ENCODE data around the gene MYOM3. TPM values are rescaled to one million over a fixed set of nuclear protein-coding genes. Genes with fewer than 3 reads are reported as not detected.

Gene MYOM3
- total RNA-seq, 1 donor from 2014 or later = under 0.01 TPM

DNA sequence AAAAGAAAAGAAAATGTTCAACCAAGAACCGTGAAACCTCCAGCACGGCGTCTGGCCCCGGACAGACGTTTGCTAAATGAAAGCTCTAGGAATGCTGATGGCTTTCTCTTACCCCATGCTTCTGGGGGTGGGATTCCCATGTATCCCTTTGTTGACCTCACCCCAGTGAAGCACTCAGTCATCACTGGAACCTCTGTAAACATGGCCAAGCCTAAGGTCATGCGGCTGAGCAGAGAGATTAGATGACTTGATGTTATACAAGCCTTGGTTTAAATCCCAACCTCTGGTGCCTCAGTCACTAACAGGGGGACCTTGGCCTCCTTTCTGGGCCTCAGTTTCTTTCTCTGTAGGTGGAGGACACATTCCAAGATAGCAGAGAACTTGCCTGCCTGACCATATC, 2.8 kb upstream of the MYOM3 start:
- DNase-seq (ENCODE audit: low read depth in 2 of 2) = no peak

DNA sequence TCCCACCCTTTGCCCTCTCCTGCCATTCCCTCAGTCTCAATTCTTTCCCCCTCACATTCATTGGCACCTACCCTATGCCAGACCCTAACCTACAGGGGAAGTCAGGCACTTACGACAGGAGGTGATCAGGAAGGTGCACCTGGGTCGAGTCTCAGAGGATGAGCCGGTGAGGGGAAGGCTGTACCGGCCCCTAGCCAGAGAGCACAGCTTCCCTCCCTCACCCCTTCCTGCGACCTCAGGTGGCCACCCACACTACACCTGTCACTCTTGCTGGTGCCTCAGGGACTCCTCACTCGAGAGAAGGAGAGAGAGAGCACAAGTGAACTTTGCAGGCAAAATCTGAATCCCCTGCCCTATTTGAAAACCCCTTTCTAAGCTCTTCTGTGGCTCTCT, 1.7 kb upstream of the MYOM3 start:
- no peak for DNase-seq (ENCODE audit: low read depth in 2 of 2)

DNA sequence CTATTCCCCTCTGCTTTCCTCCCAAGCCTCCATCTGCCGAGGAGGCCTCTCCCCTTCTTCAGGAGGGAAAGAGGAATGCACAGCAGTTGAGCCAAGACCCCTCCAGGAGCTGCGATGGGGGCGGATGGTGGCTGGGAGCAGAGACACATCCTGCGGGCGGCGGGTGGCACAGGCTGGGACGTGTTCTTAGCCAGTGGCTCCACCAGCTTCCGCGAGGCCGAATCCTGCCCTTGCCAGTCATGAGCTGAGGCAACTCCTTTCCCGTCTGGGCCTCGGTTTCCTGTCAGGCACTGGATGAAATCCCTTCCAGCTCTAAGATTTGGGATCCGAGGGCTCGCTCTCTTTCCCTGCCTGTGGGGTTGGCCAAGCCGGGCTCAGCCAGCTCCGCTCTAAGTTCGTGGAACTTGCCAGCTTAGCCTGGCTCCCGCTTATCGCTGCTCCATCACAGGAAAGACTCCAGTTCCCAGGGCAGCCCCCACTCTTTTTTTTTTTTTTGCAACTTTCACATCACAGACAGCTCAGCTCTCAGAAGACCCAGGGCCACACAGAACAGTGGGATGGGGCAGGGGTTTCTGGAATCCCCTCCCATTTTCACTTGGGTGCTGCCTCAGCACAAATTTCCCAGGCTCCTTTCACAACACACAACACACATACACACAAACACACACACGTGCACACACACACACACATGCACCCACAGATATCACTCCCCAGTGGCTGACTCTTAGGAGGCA, 506 bp downstream of the MYOM3 start:
- DNase-seq (ENCODE audit: low read depth in 2 of 2) = peak in 1 of 2 donors; percentile 17

DNA sequence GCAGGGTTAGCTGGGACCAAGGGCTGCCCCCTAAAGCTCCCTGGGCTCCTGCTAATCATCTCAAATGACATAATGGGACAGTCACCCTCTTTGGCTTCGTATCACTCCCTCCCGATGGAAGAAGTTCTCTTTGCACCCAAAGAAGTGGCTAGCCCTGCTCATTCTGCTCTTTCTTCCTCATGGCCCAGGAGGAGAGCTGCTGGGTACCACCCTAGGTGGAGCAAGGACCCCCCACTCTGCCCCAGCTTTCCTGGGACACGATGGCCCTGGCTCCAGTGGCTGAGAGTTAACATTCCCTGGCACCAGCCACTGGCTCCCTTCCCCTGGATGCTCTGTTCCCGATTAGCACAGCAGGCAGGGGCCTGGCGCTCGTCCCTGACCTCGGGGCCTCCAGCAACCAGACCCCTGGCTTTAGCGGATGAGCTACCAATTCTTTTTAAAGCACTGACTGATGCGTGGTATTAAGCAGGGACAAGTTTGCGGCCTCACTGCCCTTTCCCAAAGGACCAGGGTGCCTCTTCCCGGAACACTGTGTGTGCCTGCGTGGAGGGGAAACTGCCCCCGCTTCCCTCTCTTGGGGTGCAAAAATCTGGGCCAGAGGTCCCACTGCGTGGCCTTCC, 1.2 kb downstream of the MYOM3 start:
- DNase-seq (ENCODE audit: low read depth in 2 of 2) = no peak

DNA sequence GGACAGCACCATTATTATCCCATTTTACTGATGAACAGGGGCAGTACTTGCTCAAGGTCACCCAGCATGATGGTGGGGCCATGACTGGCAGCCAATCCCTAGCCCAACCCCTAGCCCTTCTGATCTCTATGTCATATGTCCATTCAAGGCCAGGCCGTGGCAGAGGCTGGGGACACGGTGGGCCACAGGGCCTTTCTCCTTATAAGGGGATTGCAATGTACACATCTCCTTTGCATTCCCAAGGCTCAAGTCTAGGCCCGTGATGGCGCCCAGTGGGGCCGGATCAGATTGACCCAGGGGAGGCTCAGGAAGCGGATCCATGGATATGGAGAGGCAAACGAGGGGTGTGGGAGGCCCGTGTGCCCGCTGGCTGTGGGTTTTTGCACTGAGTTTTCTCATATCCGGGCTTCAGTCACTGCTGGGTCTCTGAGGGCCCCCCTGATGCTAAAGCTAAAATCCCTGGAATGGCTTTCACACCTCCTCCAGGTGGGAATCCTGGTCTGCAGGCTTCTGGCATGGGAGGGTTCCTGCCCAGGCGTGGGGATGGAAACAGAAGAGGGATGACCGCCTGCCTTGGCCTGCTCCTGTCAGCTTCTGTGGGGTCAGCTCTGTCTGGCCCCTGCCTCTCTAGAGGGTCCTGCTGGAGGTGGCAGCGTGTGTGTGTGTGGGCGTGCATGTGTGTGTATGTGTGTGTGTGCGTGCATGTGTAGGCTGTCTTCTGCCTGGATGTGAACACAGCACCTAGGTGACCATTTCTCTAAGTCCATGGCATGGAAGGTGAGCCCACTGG, 2.1 kb downstream of the MYOM3 start:
- no peak for DNase-seq (ENCODE audit: low read depth in 2 of 2)

DNA sequence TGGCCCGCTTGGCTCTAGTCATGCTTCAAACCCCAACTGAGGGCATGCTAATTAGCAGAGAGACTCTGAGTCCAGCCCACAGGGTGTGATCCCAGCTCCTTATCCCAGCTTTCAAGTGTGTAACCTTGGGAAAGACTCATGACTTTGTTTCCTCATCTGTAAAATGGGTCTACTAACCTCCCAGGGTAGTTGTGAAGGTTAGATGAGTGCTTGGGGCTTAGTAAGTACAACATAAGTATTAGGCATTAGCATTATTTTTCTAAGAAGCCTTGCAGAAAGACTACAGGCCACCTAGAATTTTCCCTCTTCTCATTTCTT, 2.8 kb downstream of the MYOM3 start:
- no peak for DNase-seq (ENCODE audit: low read depth in 2 of 2)

DNA sequence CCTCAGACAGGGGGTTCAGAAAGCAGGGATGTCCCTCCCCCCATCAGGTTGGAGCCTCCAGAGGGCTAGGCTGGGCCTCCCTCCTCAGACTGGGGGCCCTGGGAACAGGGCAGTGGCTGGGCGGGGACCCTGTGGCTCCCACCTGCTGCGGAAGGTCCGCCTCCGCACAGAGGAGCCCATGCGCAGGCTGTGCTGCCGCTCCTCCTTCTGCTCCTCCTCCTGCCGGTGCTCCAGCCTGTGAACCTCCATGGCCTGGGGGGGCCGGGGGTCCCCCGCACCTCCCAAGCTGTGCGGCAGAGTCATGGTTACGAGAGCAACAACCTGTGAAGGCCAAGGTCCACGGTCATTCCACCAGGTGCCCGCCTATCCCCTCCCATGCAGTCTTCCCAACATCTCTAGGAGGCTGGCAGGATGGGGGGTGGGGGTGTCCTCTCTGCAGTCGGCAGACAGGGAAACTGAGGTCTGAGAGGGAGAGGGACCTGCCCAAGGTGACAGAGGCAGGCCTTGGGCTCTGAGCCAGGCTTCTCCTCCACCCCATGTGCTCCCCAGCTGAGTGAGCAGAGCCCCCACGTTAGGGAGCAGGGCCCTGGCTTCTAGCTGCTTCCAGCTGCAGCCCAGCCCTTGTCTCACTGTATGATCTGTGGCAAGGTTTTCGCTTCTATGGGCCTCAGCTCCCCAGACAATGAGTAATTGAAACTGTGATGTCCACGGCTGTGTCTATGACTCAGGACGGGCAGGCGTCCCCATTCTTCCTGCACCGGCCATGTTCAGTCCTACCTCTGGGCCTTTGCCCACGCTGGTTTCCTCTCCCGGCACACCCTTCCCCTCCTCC, 3.4 kb downstream of the MYOM3 start:
- DNase-seq (ENCODE audit: low read depth in 2 of 2) = peak in 1 of 2 donors; percentile 77

DNA sequence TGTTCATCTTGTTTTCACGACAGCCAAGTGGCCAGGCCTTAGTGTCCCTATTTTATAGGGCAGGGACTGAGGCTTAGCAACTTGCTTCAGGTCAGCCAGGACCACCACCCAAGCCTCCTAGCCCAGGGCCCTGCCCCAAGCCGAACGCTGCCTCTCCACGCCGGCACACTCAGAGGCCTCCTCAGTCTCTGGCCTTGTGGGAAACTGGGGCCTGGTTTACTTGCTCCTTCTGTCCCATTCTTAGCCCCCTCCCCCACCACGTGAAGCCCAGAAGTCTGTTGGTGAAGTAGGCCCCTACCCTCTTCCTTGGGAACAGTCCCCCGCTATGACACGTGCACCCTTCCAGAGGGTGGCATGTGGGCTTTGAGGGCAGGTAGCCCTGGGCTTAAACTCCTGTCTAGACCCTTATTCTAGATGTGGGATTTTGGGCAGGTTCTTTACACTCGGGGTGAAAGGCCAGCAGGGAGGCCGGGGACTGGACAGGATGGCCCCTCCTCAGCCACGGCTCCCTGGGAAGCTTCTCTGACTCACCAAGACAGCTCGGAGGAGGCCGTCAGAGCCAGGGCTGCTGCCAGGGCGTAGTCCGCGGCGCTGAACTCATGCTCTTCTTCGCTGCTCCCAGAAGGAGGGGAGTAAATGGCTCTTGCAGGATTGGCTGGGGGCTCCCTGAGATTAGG, 4.3 kb downstream of the MYOM3 start:
- DNase-seq (ENCODE audit: low read depth in 2 of 2) = peak in 1 of 2 donors; percentile 34

DNA sequence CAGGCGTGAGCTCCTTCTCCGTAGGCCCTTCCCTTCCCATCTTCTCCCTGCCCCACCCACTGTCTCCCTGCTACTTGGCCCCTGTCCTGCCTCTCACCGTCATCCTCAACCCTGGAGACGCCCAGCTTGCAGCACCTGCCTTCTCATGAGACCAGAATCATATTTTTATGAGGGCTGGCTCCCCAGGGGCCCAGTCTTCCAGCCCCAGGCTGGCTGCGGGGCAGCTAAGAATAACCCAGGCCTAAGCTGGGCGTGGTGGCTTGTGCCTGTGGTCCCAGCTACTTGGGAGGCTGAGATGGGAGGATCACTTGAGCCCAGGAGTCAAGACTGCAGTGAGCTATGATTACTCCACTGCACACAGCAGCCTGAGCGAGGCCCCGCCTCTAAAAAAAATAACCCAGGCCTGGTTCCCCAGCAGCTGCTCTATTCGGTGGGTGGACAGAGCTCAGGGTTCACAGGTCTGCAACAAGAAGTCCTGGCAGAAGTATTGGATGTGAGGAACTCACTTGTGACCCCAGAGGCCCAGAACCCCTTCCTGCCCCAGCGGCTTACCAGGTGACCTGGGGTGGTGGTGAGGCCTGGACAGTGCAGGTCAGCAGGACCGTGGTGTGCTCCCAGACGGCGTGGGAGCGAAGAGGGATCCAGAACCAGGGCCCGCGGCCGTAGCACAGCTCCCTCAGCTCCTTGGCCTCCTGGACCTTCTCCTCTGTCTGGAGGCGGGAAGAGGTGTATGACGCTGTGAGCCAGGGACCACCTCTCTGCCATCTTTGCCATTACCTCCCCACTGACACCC, 6.4 kb downstream of the MYOM3 start:
- DNase-seq (ENCODE audit: low read depth in 2 of 2) = no peak

DNA sequence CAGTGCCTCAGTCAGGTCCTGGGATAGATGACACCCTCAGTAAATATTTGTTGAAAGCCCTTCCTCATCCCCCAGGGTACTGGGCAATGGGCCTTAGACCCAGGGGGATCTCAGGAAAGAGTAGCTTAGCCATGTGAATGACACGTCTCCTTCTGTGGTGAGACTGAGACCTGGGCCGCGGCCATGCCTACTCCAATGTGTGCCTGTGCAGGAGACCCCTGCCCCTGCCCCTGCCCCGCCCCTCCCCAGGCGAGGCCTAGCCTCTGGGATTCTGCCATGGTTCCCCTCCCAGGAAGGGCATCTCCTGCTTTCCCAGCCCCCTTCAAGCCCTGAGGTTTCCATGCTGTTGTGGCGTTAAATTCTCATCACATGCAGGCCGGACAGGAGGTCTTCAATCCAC, 7.1 kb downstream of the MYOM3 start:
- DNase-seq (ENCODE audit: low read depth in 2 of 2) = no peak

DNA sequence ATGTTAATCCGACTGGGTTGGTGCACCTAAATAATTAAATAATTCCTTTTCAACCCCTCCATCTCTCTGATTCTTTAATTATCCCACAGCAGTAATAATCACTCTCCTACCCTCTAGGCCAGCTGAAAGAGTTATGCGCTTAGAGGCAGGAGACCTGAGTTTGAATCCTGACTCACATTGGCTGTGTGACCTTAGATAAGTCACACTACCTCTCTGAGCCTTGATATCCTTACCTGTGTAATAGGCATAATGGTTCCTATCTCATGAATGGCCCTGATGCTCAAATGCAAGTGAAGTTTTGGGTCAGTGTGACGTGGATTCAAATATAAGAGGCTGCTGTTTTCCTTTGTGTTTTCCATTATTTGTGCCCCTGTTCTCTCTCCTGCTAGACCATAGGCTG, 8.1 kb downstream of the MYOM3 start:
- DNase-seq (ENCODE audit: low read depth in 2 of 2) = no peak

DNA sequence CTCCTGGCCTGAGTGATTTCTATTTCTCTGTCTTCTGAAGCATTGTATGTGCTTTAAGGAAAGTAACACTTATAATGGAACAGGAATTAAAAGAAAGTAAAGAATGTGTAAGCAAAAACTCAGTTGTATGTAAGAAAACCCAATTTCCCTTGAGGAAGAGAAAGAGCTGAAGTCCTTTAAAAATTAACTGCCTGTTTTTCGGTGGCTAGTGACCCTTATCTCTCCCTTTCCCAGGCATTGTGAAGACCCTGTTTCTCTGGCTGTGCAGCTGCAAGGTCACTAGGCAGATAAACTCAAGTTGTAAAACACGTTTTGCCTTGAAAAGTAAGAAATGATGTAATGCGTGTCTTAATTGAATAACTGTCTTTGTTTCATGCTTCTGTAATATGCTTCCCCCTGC, 8.5 kb downstream of the MYOM3 start:
- no peak for DNase-seq (ENCODE audit: low read depth in 2 of 2)

DNA sequence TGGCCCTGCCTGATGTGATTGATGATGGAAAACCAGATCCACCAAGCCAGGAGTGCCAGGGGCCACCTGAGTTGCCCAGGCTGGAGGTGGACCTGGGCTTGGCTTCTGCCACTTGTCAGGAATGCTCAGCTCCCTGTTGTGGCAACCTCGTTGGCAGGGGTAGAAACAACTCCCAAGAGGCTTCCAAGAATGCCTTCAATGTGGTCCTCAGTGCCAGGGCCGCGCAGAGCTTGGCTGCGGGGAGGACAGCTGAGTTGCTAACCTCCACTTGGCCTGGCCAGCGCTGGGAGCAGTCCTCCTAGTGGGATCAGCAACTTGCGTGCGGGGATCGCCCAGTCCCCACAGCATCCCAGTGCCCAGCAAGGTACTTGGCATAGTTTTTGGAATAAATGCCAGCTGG, 9.0 kb downstream of the MYOM3 start:
- DNase-seq (ENCODE audit: low read depth in 2 of 2) = no peak

DNA sequence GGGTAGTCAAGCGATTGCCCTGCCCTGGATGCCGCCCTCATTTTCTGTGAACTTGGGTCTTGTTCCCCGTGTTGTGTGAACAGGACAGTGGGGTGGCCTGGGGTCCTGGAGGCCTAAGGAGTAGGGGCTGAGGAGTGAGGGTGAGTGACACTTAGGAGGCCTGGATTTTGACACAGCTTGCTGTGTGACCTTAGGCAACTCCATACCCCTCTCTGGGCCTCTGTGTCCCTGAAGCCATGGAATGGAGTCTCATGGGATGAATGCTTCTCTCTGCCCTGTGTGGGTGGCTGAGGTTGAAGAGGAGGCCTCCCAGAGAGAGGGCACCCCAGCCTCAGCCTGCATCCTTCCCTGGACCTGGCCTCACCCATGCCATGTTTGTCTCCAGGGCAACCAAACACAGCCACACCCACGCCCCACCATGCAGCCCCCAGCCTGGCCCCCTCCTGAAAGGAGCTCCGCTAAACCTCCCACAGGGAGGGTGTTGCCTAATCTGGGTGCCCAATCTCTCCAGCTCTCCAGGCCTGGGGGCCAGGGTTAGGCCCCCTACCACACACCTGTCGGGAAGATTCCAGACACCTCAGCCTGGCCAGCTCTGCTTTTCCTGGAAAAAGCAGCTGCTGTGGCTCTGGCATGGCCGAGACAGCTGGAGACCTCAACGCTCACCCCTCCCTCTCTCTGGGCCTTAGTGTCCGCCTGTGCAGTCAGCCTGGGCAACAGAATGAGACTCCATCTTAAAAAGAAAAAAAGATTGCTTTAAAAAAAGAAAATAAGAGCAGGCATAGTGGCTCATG, 9.9 kb downstream of the MYOM3 start:
- no peak for DNase-seq (ENCODE audit: low read depth in 2 of 2)

DNA sequence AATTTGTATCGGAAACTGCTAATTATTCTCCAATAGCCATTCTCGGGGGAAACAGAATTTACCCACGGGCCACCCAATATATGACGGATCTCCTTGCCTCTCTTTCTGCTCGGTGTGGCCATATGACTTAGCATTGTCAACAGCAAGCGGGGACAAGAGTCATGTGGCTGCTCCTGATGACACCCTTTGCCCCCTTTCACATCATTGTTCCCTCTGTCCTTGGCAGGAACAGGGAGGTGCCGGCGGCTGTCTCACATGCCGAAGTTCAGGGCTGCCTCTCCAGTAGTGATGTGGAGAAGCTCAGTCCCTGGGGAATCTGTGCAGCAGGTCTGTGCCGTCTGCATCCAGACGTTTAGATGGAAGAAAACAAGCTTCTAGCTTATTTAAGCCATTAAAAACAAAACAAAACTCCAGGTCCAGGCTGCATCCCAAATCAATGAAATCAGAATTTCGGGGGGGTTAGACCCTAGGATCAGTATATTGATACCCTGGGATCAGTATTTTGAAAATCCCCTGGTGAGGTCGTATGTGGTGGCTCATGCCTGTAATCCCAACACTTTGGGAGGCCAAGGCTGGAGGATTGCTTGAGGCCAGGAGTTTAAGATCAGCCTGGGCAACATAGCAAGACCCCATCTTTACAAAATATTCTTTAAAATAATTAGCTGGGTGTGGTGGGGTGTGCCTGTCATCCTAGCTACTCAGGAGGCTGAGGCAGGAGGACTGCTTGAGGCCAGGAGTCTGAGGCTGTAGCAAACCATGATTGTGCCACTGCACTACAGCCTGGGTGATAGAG, 10.8 kb downstream of the MYOM3 start:
- DNase-seq (ENCODE audit: low read depth in 2 of 2) = no peak

DNA sequence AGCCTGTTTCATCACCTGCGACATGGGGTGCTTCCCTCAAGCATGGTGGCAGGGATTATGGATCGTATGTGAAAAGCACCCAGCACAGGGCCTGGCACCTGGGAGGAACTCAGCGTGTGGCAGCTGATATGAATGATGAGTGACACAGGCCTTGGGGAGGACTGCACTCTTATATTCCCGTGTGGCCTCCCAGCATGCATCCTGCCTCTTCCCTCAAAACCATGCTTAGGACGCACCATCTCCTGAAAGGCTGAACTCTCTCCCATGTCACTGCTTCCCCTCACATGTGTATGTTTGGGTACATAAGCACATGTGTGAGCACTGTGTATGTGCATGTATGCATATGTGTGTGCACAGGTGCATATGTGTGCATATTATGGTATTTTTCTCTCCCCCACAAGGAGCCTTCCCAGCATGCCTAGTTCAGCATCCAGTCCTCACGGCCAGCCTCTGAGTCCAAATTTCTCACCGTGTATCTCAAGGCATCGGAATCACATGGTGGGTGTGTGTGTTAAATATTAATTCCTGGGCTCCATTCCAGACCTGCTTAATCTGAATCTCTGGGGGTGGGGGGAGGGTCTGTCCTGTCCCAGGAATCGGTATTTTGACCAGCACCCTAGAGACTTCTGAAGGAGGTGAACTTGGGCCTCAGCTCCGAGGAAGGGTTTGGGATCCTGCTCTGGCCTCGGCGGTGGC, 12.8 kb downstream of the MYOM3 start:
- no peak for DNase-seq (ENCODE audit: low read depth in 2 of 2)

DNA sequence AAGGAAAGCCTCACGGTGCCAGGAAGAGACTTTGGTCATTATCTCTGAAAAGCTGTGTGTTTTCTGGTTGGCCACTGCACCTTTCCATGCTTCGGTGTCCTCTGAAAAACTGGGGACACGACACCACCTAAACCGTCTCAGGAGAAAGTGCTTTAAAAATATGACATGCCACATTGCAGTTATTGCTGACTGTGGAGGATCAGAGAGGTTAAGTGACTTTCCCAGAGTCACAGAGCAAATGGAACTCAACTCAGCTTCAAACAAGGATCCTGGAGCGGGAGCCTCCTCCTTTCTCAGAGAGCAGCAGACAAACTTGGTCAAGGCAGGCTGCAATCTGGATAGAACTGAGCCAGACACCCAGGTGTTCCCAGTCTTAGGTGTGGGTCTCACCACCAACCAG, 13.8 kb downstream of the MYOM3 start:
- no peak for DNase-seq (ENCODE audit: low read depth in 2 of 2)

DNA sequence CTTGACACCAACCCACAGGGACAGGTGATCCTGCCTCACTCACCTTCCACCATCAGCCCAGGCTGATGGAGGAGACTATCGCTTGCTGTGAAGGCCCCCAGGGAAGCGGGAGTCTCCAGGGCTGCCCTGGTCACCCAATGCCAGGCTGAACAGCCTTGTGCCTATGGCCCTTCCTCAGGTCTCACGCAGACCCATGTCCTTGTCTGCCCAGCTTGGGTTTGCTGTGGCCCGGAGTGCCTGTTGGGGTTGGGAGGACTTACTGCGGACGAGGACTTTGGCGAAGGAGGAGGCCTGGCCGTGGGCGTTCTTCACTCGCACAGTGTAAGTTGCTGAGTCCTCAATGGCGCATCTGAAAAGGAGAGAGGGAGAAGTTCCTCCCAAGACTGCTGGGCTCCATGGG, 14.3 kb downstream of the MYOM3 start:
- no peak for DNase-seq (ENCODE audit: low read depth in 2 of 2)

Measured in dermis microvascular lymphatic vessel endothelial cell (primary cell).